Dermis blood vessel endothelial cell (primary cell): Measurements from ENCODE around the gene RPL13A. TPM values are rescaled to one million over a fixed set of nuclear protein-coding genes. Genes with fewer than 3 reads are reported as not detected.
A peak's percentile ranks its signal among the peaks of the same experiment; 100 is the strongest.

Source experiments
- DNase-seq: peaks from one replicate; pipeline ENCODE4 v3.0.0; 2010
- total RNA-seq: library from RNA; depleted of rRNA; stranded (reverse); fragments of >200 nt; gene quantifications from 2 replicates; pipeline ENCODE4 v1.2.3, GENCODE V29; 2014

The RPL13A gene
- total RNA-seq, 1 donor from 2014 or later: 3,504 TPM

- DNase-seq: no peak
Measured at GRCh38 chr19:49486232-49486631, 1.2 kb upstream of the RPL13A start.

GRCh38 chr19:49486710-49487276 lies 615 bp upstream of the RPL13A start:
- no peak for DNase-seq

- DNase-seq: peak; percentile 67
Measured at GRCh38 chr19:49488046-49488862, 846 bp downstream of the RPL13A start.

GRCh38 chr19:49488863-49489537 lies 1.6 kb downstream of the RPL13A start:
- DNase-seq: no peak

- no peak for DNase-seq
Measured at GRCh38 chr19:49489601-49490167, 2.3 kb downstream of the RPL13A start.

GRCh38 chr19:49490287-49491029 lies 3.0 kb downstream of the RPL13A start:
- no peak for DNase-seq

- DNase-seq: no peak
Measured at GRCh38 chr19:49491030-49491803, 3.8 kb downstream of the RPL13A start.

- no peak for DNase-seq
Measured at GRCh38 chr19:49491804-49492572, 4.6 kb downstream of the RPL13A start.

GRCh38 chr19:49492573-49493405 lies 5.4 kb downstream of the RPL13A start:
- DNase-seq: no peak

- DNase-seq: no peak
Measured at GRCh38 chr19:49496574-49497008, 9.2 kb downstream of the RPL13A start.

GRCh38 chr19:49497047-49497788 lies 9.8 kb downstream of the RPL13A start:
- DNase-seq: peak; percentile 73

- DNase-seq: no peak
Measured at GRCh38 chr19:49497789-49498103, 10.3 kb downstream of the RPL13A start.

GRCh38 chr19:49498475-49498874 lies 11.1 kb downstream of the RPL13A start:
- DNase-seq: no peak

GRCh38 chr19:49499030-49499670 lies 11.7 kb downstream of the RPL13A start:
- DNase-seq: no peak

GRCh38 chr19:49502866-49503581 lies 15.6 kb downstream of the RPL13A start:
- DNase-seq: peak; percentile 87

- no peak for DNase-seq
Measured at GRCh38 chr19:49503582-49503962, 16.2 kb downstream of the RPL13A start.

GRCh38 chr19:49506575-49507105 lies 19.2 kb downstream of the RPL13A start:
- DNase-seq: peak; percentile 83
